GM12892 (cell line): ENCODE measurements around the gene LHCGR.

Source experiments
- POLR2A ChIP-seq: IDR thresholded peaks from 2 replicates; pipeline ENCODE4 v1.6.1; 2011; ENCODE audit warnings: low read depth, low read length, control low read depth
- POLR2AphosphoS5 ChIP-seq: IDR thresholded peaks from 2 replicates; pipeline ENCODE4 v1.6.1; 2011; ENCODE audit warnings: low read depth, low read length, control low read depth

DNA sequence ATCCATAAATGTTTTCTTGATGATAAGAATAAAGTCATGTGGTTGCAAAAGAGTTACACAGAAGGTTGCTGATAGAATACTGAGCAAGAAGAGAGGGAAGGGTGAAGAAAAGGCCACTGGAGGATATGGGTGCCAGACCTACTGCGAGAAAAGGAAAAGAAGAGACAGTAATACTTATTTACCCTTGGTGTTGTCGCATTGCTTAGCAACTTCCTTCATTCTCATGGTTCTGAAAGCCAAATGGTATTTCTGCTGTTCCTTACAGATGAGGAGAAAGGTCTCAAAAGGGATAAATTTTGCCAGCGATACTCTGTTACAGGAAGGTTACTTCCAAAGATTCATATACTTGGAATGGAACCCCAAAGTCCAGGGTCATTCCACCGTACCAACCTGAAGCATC, 62.5 kb downstream of the LHCGR start:
- TF ChIP-seq POLR2AphosphoS5 (no peak), POLR2A (no peak)
